ENCODE data around the gene SNX3. TPM values are rescaled to one million over a fixed set of nuclear protein-coding genes. Genes with fewer than 3 reads are reported as not detected.
"Not testable (repeated sequence)": the region's sequence is repeated elsewhere in the genome, so short reads cannot be mapped to it uniquely, and the experiment has no call there.

Gene SNX3
- total and polyA plus RNA-seq, 2 donors from 2014 or later: 143 to 236 TPM

DNA sequence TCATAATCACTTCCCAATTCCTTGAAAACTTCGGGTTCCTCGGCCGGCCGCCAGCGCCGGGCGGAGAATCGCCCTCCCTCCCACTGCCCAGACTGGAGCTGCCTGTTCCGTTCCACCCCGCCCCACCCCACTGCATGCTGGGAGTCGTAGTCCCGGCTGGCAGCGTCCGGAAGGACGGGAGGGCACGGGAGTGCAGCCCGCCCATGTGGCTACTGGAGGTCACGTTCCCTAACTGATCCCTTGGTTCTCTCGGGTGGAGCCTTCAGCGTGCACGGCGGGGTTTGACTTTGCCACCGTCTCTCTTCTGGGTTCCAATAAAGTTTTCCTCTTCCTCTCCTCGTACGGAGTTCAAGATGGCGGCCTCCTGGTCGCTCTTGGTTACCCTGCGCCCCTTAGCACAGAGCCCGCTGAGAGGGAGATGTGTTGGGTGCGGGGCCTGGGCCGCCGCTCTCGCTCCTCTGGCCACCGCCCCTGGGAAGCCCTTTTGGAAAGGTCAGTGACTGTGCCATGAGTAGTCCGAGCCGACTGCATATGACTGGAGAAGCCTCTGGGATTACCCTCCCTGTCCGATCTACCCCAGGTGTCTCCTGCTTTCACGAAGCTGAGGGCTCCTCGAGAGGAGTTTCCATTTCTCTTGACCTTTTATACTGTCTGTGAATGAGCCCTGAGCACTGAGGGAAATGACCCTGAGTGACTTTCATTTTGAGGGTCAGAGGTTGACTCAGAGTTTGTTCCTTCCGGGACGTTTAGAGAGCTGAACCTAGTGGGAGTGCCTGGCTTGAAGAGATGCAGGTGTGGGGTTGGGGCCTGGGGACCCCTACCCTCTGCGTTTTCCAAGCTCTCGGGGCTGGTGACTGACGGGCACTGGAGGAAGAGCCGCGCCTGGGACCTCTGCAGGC, 34.1 kb upstream of the SNX3 start, which contains the start of gene AFG1L:
TSS of gene AFG1L (plus strand) at position 328 of the 899 bp plus-strand sequence. CDS start at position 354, 26 bp downstream.
- TF ChIP-seq, protein P1, sequence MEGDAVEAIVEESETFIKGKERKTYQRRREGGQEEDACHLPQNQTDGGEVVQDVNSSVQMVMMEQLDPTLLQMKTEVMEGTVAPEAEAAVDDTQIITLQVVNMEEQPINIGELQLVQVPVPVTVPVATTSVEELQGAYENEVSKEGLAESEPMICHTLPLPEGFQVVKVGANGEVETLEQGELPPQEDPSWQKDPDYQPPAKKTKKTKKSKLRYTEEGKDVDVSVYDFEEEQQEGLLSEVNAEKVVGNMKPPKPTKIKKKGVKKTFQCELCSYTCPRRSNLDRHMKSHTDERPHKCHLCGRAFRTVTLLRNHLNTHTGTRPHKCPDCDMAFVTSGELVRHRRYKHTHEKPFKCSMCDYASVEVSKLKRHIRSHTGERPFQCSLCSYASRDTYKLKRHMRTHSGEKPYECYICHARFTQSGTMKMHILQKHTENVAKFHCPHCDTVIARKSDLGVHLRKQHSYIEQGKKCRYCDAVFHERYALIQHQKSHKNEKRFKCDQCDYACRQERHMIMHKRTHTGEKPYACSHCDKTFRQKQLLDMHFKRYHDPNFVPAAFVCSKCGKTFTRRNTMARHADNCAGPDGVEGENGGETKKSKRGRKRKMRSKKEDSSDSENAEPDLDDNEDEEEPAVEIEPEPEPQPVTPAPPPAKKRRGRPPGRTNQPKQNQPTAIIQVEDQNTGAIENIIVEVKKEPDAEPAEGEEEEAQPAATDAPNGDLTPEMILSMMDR (IDR thresholded peaks at IDR 0.05; ENCODE audit: borderline replicate concordance, extremely low read depth, insufficient read depth): no peak
- DNase-seq (peak; percentile 93 to 97 (median 95)), FAIRE-seq (no peak)
- Histone ChIP-seq H3K4me1 (ENCODE audit: control insufficient read depth in 2 of 3, insufficient read depth in 2 of 3, low read depth in 1 of 3, low read length in 3 of 3) (peaks cover 0 to 3% (median 0%) of the 10 kb centered on the region in 3 donors), H3K9me3 (ENCODE audit: control insufficient read depth in 2 of 3, insufficient read depth in 1 of 3, low read length in 3 of 3) (no peaks in the 10 kb centered on the region), H3K9ac (ENCODE audit: low read length in 3 of 3) (peak within 1 kb of the TSS; percentile 89 to 99 (median 93)), H3K27me3 (ENCODE audit: control insufficient read depth, insufficient read depth, low read length) (no peaks in the 10 kb centered on the region), H3K4me3 (ENCODE audit: low read length in 3 of 3) (peak within 1 kb of the TSS; percentile 91 to 99 (median 97)), H3K27ac (ENCODE audit: low read depth in 2 of 2, low read length in 2 of 2) (peak within 1 kb of the TSS; percentile 96), H3K36me3 (ENCODE audit: control insufficient read depth in 2 of 3, insufficient read depth in 3 of 3, low read length in 3 of 3) (no peaks in the 10 kb centered on the region)
- intact Hi-C loops (cut with DNase I): no loop called here

DNA sequence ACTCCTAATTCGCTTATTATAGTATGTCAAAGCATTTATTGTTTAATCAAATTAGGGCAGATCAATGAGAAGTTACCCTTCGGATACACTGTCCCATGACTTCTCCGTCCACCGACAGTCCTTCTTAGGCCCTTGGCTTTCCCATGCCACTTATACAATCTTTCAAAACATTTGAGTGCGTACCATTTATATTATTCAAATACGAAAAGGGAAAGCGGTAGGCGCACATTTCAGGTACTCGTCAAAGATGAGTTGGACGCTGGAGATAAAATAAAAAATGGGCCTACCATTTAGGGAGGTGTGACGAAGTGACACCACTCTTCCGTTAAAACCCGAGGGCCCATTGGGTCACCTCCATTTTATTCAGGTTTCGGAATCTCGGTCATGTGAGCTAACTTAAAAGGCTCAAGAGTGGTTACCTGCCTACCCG, 33.5 kb upstream of the SNX3 start:
- Histone ChIP-seq H3K9ac (ENCODE audit: low read length in 3 of 3) (peak overlapping the region; percentile 89 to 99 (median 93)), H3K27me3 (ENCODE audit: control insufficient read depth, insufficient read depth, low read length) (no peaks in the 10 kb centered on the region), H3K36me3 (ENCODE audit: control insufficient read depth in 2 of 3, insufficient read depth in 3 of 3, low read length in 3 of 3) (no peaks in the 10 kb centered on the region), H3K4me1 (ENCODE audit: control insufficient read depth in 2 of 3, insufficient read depth in 2 of 3, low read depth in 1 of 3, low read length in 3 of 3) (peaks cover 0 to 3% (median 0%) of the 10 kb centered on the region in 3 donors), H3K4me3 (ENCODE audit: low read length in 3 of 3) (peak overlapping the region; percentile 91 to 99 (median 97)), H3K27ac (ENCODE audit: low read depth in 2 of 2, low read length in 2 of 2) (peak overlapping the region; percentile 96), H3K9me3 (ENCODE audit: control insufficient read depth in 2 of 3, insufficient read depth in 1 of 3, low read length in 3 of 3) (no peaks in the 10 kb centered on the region)
- intact Hi-C loops (cut with DNase I): no loop called here
- FAIRE-seq: no peak
- DNase-seq: no peak
- TF ChIP-seq, protein P1 (IDR thresholded peaks at IDR 0.05; ENCODE audit: borderline replicate concordance, extremely low read depth, insufficient read depth): no peak

DNA sequence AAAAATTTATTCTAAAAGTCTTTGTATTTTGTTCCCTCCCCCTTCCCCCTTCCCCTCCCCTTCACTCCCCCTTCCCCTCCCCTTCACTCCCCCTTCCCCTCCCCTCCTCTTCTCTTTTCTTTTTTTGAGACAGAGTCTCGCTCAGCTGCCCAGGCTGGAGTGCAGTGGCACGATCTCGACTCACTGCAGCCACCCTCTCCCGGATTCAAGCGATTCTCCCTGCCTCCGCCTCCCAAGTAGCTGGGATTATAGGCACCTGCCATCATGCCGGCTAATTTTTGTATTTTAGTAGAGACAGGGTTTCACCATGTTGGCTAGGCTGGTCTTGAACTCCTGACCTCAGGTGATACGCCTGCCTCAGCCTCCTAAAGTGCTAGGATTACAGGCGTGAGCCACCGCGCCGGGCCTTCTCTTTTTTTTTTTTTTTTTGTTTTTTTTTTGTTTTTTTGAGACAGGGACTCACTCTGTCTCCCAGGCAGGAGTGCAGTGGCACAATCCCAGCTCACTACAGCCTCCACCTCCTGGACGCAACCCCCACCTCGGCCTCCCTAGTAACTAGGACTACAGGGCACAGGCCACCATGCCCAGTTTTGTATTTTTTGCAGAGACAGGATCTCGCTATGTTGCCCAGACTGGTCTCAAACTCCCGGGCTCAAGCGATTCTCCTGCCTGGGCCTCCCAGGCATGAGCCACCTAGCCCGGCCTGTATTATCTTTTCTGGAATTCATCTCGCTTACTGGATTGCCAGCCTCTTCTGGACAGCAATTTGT, 32.9 kb upstream of the SNX3 start:
- Histone ChIP-seq H3K36me3 (ENCODE audit: control insufficient read depth in 2 of 3, insufficient read depth in 3 of 3, low read length in 3 of 3) (no peaks in the 10 kb centered on the region), H3K4me1 (ENCODE audit: control insufficient read depth in 2 of 3, insufficient read depth in 2 of 3, low read depth in 1 of 3, low read length in 3 of 3) (peaks cover 0 to 3% (median 0%) of the 10 kb centered on the region in 3 donors), H3K27me3 (ENCODE audit: control insufficient read depth, insufficient read depth, low read length) (no peaks in the 10 kb centered on the region), H3K9me3 (ENCODE audit: control insufficient read depth in 2 of 3, insufficient read depth in 1 of 3, low read length in 3 of 3) (no peaks in the 10 kb centered on the region), H3K4me3 (ENCODE audit: low read length in 3 of 3) (peak overlapping the region; percentile 91 to 99 (median 97)), H3K9ac (ENCODE audit: low read length in 3 of 3) (peak overlapping the region in 2 of 3 donors; percentile 89 to 99), H3K27ac (ENCODE audit: low read depth in 2 of 2, low read length in 2 of 2) (peak overlapping the region in 1 of 2 donors; percentile 96)
- peak in 1 of 5 donors; percentile 53 for DNase-seq
- intact Hi-C loops (cut with DNase I): no loop called here
- no peak for FAIRE-seq
- TF ChIP-seq, protein P1 (IDR thresholded peaks at IDR 0.05; ENCODE audit: borderline replicate concordance, extremely low read depth, insufficient read depth): no peak

DNA sequence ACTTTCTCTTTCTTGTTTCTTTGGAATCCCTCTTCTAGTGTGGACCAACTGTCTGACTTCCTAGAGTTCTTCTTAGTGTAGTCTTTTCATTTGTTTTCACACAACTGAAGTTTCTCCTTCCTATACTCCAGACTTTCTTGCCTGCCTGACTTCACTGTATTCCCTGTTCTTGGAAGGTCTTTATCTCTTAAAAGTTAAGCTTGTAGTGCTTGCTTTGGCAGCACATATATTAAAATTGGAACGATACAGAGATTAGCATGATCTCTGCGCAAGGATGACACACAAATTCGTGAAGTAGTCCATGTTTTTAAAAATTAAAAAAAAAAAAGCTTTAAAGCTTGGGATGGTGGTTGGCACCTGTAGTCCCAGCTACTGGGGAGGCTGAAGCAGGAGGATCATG, 31.7 kb upstream of the SNX3 start:
- FAIRE-seq; H3K36me3 ChIP-seq (ENCODE audit: control insufficient read depth in 2 of 3, insufficient read depth in 3 of 3, low read length in 3 of 3); H3K27me3 ChIP-seq (ENCODE audit: control insufficient read depth, insufficient read depth, low read length); intact Hi-C loops (cut with DNase I); H3K9me3 ChIP-seq (ENCODE audit: control insufficient read depth in 2 of 3, insufficient read depth in 1 of 3, low read length in 3 of 3); DNase-seq; H3K4me3 ChIP-seq (ENCODE audit: low read length in 3 of 3); H3K27ac ChIP-seq (ENCODE audit: low read depth in 2 of 2, low read length in 2 of 2); H3K4me1 ChIP-seq (ENCODE audit: control insufficient read depth in 2 of 3, insufficient read depth in 2 of 3, low read depth in 1 of 3, low read length in 3 of 3); H3K9ac ChIP-seq (ENCODE audit: low read length in 3 of 3): not testable (repeated sequence)

Data from kidney (tissue), 14 donors.